DMS79 (cell line): ENCODE data around the gene GEMIN4.
"Not testable (repeated sequence)": the region's sequence is repeated elsewhere in the genome, so short reads cannot be mapped to it uniquely, and the experiment has no call there.

Experiments used
- DNase-seq: peaks from one replicate; lab custom pipeline; 2025; lab: John Stamatoyannopoulos, UW

GEMIN4 gene

GRCh38 chr17:778096-778495 is 26.0 kb upstream of the GEMIN4 start:
- no peak for DNase-seq

DNA sequence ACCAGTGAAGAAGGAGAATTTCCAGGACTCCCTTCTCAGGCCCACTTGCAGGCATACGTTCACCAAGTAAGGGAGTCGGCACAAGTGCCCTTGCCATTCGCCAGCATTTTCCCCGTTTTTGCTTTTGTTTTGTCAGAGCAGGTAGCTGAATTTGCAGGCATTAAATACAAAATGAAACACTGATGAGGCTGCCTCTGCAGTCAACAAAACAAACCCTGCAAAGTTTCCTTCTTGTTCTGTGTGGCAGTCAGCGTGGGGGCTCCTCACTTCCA is 22.2 kb upstream of the GEMIN4 start:
- no peak for DNase-seq

DNA sequence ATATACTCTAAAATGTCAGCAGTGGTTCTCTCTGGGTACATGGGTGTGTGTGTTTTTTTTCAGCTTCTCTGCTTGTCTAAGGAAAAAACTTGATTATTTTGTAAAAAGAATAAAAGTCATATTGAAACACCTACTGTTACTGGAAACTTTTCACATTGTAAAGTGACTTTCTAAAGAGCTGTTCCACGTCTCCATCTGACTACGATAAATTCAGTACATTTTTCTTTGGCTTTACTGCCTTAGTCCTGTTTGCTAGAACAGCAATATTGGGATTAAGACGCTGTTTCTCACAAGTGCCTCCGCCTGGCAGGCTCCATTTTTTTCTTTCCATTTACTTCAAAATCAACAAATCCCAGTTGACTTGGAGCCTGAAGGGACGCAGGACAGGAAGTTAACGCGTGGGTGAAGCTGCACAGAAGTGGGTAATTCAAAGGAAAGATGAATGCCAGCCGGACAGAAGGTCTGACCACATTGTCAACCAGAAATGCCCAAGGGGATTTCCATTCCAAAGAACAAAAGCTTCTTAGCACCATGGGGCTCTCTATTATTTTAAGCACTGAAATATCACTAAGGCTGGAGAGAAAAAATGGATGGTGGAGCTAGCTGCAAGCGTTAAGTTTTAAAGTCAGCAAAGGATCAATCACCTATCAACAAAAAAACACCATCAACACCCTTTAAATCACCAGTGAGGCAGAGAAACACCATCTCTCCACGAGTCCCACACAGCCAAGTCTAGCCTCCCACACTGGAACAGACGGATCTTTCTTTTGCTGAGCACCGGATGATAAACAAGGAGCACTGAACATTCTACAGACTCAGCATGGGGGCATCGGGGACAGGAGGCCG is 21.6 kb upstream of the GEMIN4 start:
- DNase-seq: no peak

DNA sequence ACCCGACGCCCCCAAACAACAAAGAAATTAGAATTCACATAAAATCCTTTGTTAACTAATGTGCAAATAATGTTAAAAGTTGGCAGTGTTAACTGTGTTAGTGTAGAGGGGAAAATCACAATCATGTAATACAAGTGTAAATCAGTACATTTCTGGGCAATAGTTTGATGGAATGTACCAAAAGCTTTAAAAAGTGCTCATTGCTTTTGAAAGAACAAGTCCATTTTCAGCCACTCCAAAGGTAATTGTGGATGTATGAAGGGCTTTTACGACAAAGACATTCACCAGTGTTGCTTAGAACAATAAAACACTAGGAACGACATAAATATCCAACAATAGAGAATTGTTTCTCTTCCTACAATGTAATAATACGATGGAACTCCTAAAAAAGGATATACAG is 21.0 kb upstream of the GEMIN4 start:
- no peak for DNase-seq

GRCh38 chr17:767076-767475 is 15.0 kb upstream of the GEMIN4 start:
- no peak for DNase-seq

DNA sequence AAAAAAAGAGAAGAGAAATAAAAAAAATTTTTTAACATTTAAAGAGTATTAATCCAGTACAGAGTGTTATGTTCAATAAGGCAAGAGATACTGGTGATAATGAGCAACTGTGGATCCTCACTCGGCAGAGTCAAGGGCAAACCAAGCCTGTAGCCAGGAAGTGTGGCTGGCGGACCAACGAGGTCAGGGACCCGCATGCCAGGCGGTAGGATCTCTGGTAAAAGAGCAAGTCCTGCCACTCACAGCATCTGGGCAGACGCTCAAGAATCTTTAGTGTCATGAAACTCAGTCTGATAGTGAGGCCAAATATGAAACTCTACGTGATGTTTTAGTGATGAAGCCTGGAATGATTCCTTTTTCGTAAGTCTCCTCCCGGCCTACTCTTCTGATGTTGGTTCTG is 8.3 kb upstream of the GEMIN4 start:
- no peak for DNase-seq

- no peak for DNase-seq
These were observed 7.9 kb upstream of the GEMIN4 start for GRCh38 chr17:759964-760363.

DNA sequence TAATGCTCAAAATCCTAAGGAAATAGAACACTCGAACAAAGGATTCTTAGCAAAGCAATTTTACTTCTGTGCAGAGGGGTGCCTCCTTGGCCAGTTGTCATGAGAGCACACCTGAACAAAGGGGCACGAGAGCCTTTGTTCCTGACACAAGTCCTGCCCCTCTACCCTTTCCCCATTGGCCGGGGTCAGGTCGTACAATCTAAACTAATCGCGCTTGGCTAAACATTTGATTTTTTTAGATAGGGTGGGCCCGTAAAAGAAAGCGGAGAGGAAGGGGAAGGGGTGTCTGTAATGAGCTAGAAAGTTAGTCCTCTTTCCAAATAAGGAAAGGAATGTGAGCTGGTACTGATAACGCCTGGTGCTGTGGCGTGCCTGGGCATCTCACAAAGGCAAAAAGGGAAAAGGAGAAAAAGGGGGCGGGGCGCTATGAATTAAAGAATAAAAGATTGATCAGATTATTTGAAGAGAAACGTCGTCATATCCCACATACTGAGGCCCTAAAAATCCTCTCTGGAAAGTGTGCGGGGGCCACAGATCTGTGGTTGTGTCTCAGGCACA is 4.0 kb upstream of the GEMIN4 start:
- DNase-seq: not testable (repeated sequence)

- not testable (repeated sequence) for DNase-seq
These were observed 3.4 kb upstream of the GEMIN4 start for GRCh38 chr17:755319-755961.

- no peak for DNase-seq
These were observed 1.4 kb upstream of the GEMIN4 start for GRCh38 chr17:753418-753817.

DNA sequence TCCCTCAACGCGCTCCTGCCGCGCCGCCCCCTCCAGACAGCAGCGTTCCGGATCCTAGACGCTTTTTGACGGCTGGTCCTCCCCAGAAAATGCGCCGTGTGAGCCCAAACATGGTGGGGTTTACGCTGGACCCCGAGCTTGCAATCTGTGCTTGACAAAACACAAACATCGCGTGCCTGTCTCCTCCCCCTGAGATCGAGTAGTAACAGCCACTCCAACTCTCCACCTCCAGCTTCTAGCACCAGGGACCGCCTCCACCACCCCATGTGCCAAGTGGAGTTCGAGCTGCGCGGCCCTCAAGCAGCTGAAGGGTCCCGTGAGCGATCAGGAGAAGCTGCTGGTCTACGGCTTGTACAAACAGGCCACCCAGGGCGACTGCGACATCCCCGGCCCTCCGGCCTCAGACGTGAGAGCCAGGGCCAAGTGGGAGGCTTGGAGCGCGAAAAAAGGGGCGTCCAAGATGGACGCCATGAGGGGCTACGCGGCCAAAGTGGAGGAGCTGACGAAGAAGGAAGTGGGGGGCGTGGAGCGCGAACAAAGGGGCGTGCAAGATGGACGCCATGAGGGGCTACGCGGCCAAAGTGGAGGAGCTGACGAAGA is 656 bp upstream of the GEMIN4 start:
- peak; percentile 50 for DNase-seq

DNA sequence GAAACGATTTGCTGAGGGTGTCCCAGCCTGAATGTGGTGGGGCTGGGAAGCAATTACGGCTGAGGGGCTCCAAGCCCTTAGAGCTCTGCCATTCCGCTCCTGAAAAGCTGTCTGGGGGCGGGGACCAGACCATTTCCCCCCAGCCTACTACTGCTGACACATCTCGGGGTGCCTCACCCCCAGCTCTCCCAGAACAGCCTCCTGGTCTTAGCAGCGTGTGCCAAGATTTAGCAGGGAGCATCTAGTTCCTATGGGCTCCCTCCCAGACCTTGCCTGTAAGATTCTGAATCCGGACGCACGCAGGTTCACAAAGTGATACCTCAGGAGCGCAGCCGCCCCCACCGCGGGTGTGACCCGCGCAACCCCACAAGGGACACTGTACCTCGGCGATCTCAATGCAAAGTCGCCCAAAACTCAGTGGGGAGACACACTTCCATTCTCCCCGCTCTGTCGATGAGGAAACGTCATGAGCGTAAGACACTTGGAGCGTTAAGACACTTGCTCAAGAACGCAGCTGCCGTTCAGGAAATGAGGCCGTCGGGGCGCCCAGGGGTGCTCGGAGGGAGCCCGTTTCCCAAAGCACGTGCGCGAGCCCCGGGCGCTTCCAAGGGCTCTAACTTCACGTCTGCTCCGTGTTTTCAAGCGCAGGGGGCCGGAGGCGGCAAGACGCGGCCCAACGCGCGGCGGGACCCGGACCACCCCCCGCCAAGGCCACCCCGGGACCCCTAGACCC is 629 bp downstream of the GEMIN4 start:
- no peak for DNase-seq

DNA sequence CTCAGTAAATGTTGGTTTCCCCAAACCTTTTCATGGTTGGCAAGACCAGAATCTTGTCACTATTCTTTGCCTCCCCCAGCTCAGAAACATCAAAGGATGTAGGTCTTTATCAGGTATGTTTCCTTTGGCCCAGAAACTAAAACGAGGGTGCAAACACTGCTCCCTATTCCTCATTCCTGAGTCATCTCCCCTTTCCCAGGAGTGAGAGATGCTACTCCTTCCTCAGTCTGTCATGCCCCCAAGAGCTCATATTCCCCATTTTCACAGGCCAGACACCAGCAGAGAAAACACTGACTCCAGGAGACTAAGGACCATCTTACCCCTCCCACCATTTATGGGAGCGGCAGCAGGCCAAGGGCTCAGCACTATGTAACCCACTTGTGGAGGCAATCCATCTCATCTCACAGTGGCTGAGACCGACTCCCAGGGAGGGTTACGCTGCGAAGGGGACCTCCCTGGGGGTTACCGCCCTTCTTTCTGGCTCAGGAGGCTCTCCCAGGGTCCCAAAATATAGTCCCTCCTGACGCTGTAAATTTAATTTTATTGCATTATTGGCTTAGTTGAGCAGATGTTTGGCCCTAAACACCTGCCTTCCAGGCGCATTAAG is 1.5 kb downstream of the GEMIN4 start:
- DNase-seq: peak; percentile 78

DNA sequence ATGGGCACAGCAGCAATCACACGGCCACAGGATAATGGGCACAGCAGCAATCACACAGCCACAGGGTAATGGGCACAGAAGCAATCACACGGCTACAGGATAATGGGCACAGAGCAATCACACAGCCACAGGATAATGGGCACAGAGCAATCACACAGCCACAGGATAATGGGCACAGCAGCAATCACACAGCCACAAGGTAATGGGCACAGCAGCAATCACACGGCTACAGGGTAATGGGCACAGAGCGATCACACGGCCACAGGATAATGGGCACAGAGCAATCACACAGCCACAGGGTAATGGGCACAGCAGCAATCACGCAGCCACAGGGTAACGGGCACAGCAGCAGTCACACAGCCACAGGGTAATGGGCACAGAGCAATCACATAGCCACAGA is 2.7 kb downstream of the GEMIN4 start:
- DNase-seq: not testable (repeated sequence)

- not testable (repeated sequence) for DNase-seq
These were observed 3.5 kb downstream of the GEMIN4 start for GRCh38 chr17:748604-749003.

GRCh38 chr17:746783-747629 is 5.1 kb downstream of the GEMIN4 start:
- DNase-seq: no peak

DNA sequence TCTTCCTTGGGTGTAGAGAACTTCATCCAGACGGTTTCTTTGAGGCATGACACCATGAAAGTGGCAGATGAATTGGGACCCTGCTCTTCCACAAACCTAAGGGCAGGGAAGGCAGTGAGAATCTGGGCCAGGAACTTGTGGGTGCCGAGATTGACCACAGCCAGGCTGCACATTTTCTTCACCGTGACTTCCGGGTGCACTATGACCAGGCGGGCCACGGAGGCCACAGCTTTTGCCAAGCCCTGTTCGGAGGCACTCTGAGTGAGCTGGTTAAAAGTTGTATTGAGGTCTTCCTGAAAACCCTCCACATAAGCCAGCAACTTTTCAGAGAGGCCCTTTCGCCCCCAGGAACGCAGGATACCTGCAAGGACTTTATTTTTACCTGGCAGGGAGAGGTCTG is 5.9 kb downstream of the GEMIN4 start:
- DNase-seq: no peak

DNA sequence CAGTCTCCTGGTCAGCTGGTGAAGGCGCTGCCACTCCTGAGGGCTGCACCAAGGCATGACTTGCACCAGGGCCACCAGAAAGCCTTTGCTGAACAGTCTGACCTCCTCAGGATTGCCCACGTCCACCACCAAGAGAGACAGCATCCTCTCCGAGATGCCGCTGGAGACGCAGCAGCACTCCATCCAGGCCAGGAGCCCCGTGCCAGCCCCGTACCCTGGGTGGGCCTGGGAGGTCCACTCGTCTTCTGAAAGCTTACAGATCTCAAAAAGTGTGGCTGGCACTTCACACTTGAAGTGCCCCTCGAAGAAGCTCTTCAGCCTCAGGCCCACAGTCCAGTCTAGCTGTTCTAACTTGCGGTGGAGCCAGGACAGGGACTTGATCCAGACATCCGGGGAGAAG is 6.7 kb downstream of the GEMIN4 start:
- no peak for DNase-seq

GRCh38 chr17:744937-745336 is 7.1 kb downstream of the GEMIN4 start:
- no peak for DNase-seq

DNA sequence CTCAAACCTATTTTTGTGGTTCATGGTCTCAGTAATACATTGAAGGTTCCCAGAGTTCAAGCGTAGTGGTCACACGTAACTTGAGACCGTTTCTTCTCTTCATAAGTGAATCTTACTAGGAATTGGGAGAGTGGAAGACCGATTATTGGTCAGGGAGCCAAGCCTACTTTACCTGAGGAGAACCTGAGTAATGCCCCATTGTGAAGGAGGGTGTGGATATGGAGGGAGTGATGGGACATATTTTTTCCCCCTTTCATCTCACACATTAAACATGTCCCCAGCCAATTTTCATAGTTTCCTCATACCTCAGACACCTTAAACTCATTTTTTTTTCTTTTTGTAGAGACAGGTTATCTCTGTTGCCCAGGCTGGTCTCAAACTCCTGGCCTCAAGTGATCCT is 8.9 kb downstream of the GEMIN4 start:
- DNase-seq: no peak

GRCh38 chr17:742147-742793 is 9.8 kb downstream of the GEMIN4 start:
- no peak for DNase-seq
